AG04450 (cell line): ENCODE results near the gene KRTAP10-1. TPM values are rescaled to one million over a fixed set of nuclear protein-coding genes. Genes with fewer than 3 reads are reported as not detected.

ENCODE experiments used
- CTCF ChIA-PET: fragments of 300-600, 350-600 bp; formaldehyde crosslinking; extraction: SDS; loops from one replicate; lab custom pipeline; 2022; ENCODE audit warnings: antibody characterized with exemption, inconsistent platforms; lab: Charles Lee
- POLR2A ChIA-PET: fragments of 350-600 bp; formaldehyde crosslinking; extraction: SDS; loops from one replicate; lab custom pipeline; 2021; ENCODE audit warnings: antibody characterized with exemption, inconsistent platforms; lab: Yijun Ruan, JAX
- DNase-seq: peaks from one replicate; pipeline ENCODE4 v3.0.0-alpha.2; 2011; ENCODE audit warnings: low read depth, low spot score
- H3K27ac ChIP-seq: one replicate; pipeline ENCODE4 v1.5.1; 2012; ENCODE audit warnings: low read depth, low read length, control low read depth
- H3K27me3 ChIP-seq: one replicate; pipeline ENCODE4 v1.6.0; 2012; ENCODE audit warnings: low read length; ENCODE audit not compliant: control insufficient read depth, insufficient read depth
- H3K4me3 ChIP-seq: 2 replicates; pipeline ENCODE4 v1.5.1; 2011; ENCODE audit warnings: mild to moderate bottlenecking, low read depth, low read length, control low read depth
- H3K9me3 ChIP-seq: 2 replicates; pipeline ENCODE4 v1.5.1; 2012; ENCODE audit warnings: low read length; ENCODE audit not compliant: control insufficient read depth, insufficient read depth
- CTCF ChIP-seq: IDR thresholded peaks from 2 replicates; pipeline ENCODE4 v1.5.1; 2011; ENCODE audit warnings: low read depth, low read length, control low read depth, inconsistent platforms
- polyA plus RNA-seq: library from polyadenylated mRNA; depleted of rRNA; stranded (reverse); fragments of >200 nt; gene quantifications from 2 replicates; pipeline ENCODE4 v1.2.3, GENCODE V29; 2011

KRTAP10-1 gene
- polyA plus RNA-seq, 1 experiment: not detected

DNA sequence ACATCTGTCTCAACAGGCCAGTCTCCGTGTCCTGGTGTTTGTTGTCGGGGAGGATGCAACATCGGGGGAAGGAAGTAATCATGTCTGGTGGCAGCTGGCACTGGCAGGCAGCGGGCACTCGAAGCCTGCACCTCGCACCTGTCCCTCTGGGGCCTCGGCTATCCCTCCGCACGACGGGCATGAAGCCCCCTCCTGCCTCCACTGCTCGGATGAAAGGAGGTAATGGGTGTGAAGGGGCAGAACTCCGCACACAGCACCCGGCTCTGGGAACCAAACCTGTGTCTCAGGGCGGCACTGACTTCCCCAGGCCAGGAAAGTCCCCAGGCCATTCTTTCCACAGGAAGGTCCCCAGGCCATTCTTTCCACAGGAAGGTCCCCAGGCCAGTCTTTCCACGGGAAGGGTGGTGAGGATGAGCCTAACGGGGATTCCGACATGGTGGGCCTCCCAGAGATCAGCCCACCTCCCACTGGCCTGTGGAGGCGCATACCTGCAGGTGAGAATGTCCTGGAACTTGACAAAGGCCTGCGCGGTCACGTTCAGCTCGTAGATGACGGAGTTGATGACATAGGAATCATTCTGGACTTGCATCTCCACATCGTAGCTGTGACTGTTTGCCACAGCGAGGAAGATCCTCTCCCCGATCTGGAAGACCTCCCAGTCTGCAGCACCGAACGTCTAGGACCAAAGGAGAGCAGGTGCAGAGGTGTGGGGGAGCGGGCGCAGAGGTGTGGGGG lies 31.1 kb downstream of the KRTAP10-1 start:
- Histone ChIP-seq H3K9me3 (no peaks in the 10 kb centered on the region; the same call in 1 of the 2 replicates), H3K27me3 (peaks cover 7% of the 10 kb centered on the region), H3K4me3 (no peak overlapping the region), H3K27ac (no peak overlapping the region)
- no peak for TF ChIP-seq CTCF
- DNase-seq: no peak
- CTCF ChIA-PET: no interaction called here
- POLR2A ChIA-PET: no interaction called here

DNA sequence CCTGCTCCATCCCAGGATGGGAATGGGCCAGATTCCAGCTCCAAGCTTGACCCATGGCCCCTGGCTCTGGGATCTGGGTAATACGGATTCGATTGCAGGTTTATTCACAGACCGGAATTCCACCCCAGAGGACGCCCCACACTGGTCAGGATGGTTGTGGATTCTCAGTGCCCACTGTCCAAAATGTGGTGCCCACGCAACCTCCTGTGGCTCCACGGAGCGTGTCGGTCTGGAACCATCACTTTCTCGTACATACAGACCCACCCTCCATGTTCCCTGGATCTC lies 31.6 kb downstream of the KRTAP10-1 start:
- ChIA-PET POLR2A (no interaction called here), CTCF (no interaction called here)
- no peak overlapping the region for H3K4me3 ChIP-seq
- H3K9me3 ChIP-seq: no peaks in the 10 kb centered on the region; the same call in 1 of the 2 replicates
- peaks cover 7% of the 10 kb centered on the region for H3K27me3 ChIP-seq
- no peak overlapping the region for H3K27ac ChIP-seq
- no peak for DNase-seq
- TF ChIP-seq CTCF: no peak

GRCh38 chr21:44507673-44508425 lies 32.1 kb downstream of the KRTAP10-1 start:
- H3K27ac ChIP-seq: no peak overlapping the region
- ChIA-PET POLR2A (no interaction called here), CTCF (no interaction called here)
- H3K9me3 ChIP-seq: no peaks in the 10 kb centered on the region; the same call in 1 of the 2 replicates
- DNase-seq: no peak
- H3K4me3 ChIP-seq: no peak overlapping the region
- peaks cover 7% of the 10 kb centered on the region for H3K27me3 ChIP-seq
- TF ChIP-seq CTCF: no peak

GRCh38 chr21:44506279-44507255 lies 33.4 kb downstream of the KRTAP10-1 start:
- ChIA-PET POLR2A (no interaction called here), CTCF (no interaction called here)
- no peak for DNase-seq
- Histone ChIP-seq H3K27me3 (peaks cover 7% of the 10 kb centered on the region), H3K9me3 (no peaks in the 10 kb centered on the region; the same call in 1 of the 2 replicates), H3K27ac (no peak overlapping the region), H3K4me3 (no peak overlapping the region)
- no peak for TF ChIP-seq CTCF
